Femur (tissue), 1 donor: ENCODE results near the gene TSSC4.

ENCODE experiments used
- DNase-seq: peaks from one replicate; pipeline ENCODE4 v3.0.0-alpha.2; 2017

TSSC4 gene

GRCh38 chr11:2387266-2387987 lies 13.1 kb upstream of the TSSC4 start:
- DNase-seq = no peak

- DNase-seq = no peak
Observed at GRCh38 chr11:2388431-2389376, 11.8 kb upstream of the TSSC4 start.

GRCh38 chr11:2389377-2390026 lies 11.0 kb upstream of the TSSC4 start:
- DNase-seq = no peak

DNA sequence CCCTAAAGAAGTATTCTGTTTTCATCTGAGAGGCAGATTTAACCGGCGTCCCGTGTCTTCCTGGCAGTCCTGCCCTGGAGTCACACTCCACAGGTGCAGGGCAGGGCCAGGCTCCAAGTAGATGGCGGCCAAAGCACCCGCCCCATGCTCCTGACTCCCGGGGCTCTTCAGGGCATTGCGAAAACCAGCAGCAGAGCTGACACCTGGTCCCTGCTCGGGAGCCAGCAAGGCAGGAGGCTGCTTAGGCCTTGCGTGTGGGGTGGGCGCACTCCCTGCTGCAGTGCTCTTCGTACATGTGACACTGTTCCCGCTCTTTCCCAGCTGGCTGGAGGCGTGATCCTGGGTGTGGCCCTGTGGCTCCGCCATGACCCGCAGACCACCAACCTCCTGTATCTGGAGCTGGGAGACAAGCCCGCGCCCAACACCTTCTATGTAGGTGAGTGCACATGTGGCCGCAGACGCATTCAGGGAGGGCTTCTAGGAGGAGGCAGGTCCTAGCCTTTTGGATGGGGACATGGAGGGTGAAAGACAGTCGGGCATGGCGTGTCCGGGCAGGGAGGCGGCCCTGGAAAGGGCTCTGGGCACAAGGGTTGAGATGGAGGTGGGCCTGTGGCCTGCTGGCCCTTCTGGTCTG lies 10.3 kb upstream of the TSSC4 start:
- no peak for DNase-seq

GRCh38 chr11:2390725-2391151 lies 9.8 kb upstream of the TSSC4 start:
- peak; percentile 64 for DNase-seq

GRCh38 chr11:2391181-2391975 lies 9.2 kb upstream of the TSSC4 start:
- DNase-seq = no peak

GRCh38 chr11:2392241-2392959 lies 8.2 kb upstream of the TSSC4 start:
- no peak for DNase-seq

DNA sequence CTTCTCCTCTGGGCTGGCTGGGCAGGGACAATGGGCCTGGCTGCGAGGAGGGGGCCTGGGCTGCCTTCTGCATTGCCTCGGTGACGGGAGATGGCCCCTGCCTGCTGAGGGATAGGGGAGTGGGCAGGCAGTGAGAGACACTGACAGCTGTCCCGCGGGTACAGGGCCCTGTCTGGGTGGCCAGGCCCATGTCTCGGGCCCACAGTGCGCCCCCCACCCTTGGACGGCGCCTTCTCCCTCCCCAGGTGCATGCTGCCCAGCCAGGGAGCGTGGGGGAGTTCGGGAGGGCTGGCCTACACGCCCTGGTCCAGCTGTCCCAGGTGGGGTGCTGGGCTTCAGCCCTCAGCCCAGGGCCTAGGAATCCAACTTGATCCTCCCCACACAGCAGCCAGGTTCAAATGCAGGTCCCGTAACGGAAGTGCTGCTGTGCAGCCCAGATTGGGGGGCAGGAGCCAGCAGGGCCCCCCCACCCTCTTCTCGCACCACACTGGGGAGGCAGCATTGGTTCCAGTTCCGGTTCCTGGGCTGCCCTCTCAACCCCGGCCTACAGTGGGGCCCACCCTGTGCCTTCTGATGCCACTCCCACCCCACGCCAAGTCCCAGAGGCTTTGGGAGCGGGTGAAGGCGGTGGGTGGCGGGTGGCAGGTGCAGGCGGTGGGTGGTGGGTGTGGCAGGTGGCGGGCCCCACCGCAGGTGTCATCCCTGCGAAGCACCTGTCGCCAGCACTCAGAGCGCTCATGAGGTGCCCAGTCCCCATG lies 7.3 kb upstream of the TSSC4 start:
- DNase-seq = no peak

DNA sequence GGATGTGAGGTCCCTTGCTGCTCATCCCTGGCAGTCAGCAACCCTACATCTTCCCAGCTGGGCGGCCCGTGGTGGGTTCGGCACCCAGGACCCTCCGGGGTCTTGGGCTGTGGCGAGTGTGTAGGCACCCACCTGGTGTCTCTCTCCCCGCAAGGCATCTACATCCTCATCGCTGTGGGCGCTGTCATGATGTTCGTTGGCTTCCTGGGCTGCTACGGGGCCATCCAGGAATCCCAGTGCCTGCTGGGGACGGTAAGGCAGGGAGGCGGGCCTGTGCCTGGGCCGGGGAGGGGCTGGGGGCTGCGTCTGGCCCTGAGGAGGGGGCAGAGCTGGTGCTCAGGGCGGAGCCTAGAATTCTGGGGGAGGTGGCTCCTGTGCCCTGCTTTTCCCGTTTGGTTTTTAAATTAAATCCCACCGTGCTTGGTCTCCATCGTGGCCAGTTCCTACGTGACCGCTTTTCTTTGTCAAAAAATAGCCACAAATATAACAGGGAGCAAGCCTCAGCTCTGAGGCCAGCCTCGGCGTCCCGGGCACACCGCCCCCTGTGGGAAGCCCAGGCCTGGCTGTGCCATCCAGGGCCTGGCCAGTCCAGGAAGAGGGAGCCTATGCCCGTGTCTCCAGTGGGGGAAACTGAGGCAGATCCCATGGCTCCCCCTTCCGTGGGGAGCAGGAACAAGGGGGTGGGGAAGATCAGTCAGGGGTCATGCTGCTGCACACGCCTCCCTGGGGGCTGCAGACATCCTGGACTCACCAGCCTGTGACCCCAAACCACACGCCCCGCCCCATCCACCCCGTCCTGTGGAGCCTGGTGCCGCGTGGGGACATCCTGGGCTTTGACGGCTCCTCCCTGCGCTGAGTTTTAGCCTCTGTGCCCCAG lies 6.4 kb upstream of the TSSC4 start:
- no peak for DNase-seq

GRCh38 chr11:2394818-2395105 lies 5.8 kb upstream of the TSSC4 start:
- DNase-seq = no peak

- no peak for DNase-seq
Observed at GRCh38 chr11:2395211-2395730, 5.3 kb upstream of the TSSC4 start.

DNA sequence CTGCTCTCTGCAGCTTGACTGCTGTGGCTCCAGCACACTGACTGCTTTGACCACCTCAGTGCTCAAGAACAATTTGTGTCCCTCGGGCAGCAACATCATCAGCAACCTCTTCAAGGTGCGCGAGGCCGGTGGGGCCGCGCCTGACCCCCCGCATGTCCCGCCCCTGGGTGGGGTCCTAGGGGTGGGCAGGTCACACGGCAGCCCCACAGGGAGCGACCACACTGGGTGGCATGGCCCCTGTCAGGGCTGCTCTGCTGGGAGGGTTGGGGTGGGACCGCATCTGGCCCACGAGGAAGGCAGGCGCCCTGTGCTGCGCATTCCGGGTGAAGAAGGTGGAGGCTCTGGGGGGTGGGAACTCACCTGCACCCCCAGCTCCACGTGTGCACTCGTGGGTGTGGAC lies 4.7 kb upstream of the TSSC4 start:
- DNase-seq = no peak

- no peak for DNase-seq
Observed at GRCh38 chr11:2396471-2396870, 4.1 kb upstream of the TSSC4 start.

- DNase-seq = no peak
Observed at GRCh38 chr11:2397005-2397404, 3.5 kb upstream of the TSSC4 start.

- no peak for DNase-seq
Observed at GRCh38 chr11:2398664-2399355, 1.7 kb upstream of the TSSC4 start.

- no peak for DNase-seq
Observed at GRCh38 chr11:2399488-2400068, 972 bp upstream of the TSSC4 start.

DNA sequence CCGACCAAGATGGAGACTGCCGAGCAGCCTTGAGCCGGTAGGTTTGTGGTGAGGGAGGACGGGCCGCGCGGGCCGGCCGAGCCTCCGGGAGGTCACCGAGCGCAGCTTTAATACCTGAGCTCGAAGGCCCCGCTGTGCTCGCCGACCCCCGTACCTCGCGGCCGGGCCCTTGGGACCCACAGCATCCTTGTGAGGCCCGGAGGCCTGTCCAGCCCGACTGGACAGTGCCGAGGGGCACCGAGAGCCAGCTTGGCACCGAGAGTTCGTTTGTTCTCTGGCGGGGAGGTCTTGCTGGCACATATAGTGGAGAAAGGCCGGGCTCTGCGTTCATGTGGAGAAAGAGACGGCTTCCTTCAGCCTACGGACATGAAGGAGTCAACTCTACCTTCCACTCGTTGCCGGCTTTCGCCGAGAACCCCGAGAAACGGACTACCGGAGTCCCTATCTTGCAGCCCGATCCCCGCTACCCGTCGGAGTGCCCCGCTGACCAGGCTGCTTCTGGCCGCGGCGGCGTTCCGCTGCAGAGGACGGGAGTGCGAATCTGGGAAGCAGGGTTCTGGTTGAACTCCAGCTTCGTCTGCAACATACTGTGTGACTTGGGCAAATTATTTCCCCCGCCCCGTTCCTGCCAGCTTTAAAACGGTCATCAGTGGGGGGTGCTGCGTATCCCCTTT lies 349 bp downstream of the TSSC4 start:
- DNase-seq = no peak

- DNase-seq = no peak
Observed at GRCh38 chr11:2401436-2401984, 960 bp downstream of the TSSC4 start.
